GM18526 (cell line): ENCODE measurements around the gene STARD9.

Experiments used
- POLR2A ChIP-seq: IDR thresholded peaks from 3 replicates; pipeline ENCODE4 v1.6.1; 2011; ENCODE audit not compliant: insufficient read length; ENCODE audit errors: extremely low read depth

STARD9 gene

GRCh38 chr15:42575188-42576039, at the start of gene STARD9:
TSS of gene STARD9 (plus strand) at chr15:42575606. CDS start at chr15:42575716, 110 bp downstream.
- peak; percentile 66 for TF ChIP-seq POLR2A

DNA sequence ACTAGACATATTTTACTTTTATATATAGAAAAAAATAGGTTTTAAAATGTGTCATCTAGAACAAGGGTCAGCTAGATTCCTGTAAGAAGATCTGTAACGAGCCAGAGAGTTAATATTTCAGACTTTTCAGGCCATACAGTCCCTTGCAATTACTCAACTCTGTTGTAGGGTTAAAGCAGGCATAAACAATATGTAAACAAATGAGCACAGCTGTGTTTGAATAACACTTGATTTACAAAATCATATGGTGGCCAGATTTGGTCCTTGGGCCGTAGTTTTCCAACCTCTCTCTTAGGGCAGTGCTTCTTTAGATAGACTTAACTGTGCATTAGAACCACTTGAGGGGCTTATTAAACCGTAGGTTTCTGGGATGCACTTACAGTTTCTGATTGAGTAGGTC, 46.4 kb upstream of the STARD9 start:
- TF ChIP-seq POLR2A, result no peak

DNA sequence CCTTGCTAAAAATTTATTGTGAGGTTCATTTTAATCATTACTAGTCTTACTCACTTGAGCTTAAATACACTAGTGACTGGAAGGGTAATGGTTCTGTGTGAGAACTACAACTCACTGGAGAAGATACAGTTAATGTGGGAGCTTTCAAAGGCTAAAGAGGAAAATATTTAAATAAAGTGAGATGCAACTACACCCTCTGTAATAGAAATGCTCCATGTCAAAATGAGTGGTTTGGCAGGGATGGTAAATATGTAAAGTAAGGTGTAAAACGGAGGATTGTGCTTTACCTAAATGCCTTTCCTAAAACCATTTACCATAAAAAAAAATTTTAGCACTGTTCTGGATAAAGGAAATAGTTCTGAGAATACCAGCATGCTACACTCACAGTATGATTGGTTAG, 42.2 kb upstream of the STARD9 start:
- TF ChIP-seq POLR2A, result no peak

GRCh38 chr15:42544853-42545629, 30.4 kb upstream of the STARD9 start:
- no peak for TF ChIP-seq POLR2A

DNA sequence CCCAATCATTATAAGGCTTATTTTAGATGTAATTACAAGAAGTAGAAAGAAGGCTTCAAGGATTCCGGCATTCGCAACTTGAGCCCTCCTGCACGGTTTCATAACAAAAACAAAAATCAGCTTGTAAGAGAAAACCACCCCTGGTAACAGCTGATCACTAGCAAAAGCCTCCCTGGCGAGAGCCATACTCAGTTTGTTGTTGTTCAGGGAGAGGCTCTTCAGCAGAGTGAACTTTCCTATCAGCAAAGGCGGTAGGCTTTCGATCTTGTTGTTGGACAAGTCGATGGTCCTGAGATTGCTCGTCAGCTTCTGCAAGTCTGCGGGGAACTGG, 27.5 kb upstream of the STARD9 start:
- TF ChIP-seq POLR2A, result no peak

DNA sequence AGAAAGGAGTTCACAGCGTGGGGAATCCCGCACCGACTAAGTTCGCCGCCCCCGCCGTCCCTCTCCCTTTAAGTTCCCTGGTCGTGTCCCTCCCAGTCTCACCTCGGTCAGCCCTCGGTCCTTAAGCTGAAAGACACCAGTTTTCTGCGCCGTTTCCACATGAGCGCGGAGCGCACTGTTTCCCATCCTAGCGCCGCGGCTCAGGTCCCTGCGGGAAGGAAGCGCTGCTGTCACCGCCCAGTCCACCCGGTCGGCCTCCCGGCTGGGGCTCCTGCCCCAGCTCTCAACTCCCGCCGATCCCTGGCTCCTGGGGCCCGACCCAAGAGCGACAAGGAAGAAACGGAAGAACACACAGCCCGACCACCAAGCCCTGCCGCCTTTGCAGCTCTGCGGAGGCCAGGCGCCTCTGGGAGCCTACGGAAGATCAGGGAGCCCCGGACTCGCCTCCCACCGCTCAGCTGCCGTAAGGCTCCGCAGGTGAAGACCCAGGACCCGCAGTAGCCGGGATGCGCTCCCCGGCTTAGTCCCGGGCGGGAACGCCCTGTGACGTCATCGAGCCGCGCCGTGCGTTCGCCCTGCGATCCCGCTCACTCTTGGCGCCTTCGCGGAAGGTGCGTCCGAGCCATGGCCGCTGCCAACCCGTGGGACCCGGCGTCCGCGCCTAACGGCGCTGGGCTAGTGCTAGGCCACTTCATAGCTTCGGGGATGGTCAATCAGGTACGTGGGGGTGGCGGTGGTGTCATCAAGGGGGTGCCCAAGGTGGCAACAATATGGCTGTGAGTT, 27.0 kb upstream of the STARD9 start, which contains the start of the genes HAUS2 and LRRC57:
HAUS2 (plus strand) TSS at position 590 of the 783 bp plus-strand sequence; CDS start at position 625, 35 bp downstream.
LRRC57 (minus strand) TSS at position 545 of the 783 bp plus-strand sequence; CDS start at position 186, 359 bp downstream.
- peak; percentile 91 for TF ChIP-seq POLR2A

DNA sequence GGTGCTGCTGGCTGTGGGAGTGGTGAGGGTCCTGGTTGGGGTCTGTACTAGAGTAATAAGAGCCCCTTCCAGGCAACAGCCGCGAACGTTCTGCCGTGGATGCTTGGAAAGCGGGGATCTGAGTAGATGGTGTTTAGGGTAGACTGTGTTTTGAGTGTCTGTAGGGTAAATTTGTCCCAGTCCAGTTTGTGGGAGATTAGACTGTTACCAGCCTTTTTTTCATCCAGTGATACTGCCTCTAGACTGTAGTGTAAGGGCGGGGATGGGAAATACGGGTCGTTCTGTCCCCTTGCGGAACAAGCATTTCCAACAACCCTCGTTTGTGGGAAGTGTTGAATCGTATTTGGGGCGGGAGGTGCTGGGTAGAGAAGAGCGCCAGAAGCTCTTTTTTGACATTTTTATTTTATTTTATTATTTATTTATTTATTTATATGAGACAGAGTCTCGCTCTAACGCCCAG, 26.3 kb upstream of the STARD9 start:
- TF ChIP-seq POLR2A, result no peak

GRCh38 chr15:42549741-42550392, 25.5 kb upstream of the STARD9 start:
- TF ChIP-seq POLR2A, result no peak

DNA sequence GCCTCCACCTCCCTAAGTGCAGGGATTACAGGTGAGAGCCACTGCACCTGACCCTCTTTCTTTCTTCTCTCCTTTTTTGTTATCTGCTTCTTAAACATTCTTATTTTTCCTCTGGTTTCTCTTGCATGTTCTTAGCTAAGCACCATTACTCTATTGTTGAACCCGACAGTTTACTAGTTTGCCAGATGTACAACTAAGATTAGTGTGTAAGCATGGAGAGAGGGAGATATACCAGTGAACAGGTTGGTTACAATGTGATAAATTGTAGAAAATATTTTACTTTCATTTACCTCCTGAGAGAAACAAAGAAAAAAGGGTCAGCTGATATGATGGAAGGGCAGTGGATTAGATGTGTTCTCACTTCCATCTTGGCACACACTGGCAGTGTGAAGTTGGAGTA, 21.9 kb upstream of the STARD9 start:
- no peak for TF ChIP-seq POLR2A

- no peak for TF ChIP-seq POLR2A
These were observed 16.7 kb upstream of the STARD9 start for GRCh38 chr15:42558739-42559138.

DNA sequence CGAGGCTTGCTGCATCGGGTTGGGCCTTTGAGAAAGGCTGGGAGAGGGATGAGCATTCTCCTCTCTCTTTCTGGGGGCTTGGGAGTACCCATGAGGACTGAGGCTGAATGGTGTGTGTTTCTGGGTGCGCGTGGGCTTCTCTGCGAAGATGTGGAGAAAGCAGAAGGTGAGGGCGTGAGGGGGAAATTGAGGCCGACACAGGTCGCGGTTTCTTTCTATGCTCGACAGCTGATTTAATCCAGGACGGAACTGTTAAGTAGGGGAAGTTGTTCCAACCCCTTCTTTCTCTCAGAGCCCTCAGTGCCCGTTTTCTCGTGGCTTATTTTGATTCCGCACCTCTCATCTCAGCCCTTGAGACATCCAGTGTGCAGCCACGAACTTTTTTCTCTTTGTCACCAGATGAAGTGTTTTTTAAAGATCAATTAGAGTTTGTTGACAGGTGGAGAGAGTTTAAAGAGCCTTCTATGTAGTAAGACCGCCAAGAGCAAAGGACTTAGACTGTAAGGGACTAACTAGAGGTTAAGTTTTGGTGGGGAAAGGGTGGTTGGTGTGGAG, 711 bp downstream of the STARD9 start:
- TF ChIP-seq POLR2A, result no peak

DNA sequence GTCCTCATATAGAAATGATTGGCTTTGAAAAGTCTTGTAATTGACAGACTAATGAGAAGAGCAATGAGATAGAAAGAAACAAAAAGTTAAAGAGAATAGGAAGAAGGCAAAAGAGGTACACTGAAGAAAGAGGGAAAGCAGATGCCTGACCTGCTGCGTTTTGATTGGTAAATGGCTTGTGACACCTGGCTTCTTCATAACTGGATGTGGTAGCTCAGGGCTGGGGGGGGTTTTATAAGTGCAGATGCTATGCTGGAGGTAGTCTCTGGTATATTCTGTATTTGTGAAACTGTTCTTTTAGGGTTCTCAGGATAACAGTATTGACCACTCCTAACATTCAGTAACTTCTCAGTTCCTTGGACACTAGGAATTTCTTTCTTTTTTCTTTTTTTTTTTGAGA, 1.4 kb downstream of the STARD9 start:
- no peak for TF ChIP-seq POLR2A

DNA sequence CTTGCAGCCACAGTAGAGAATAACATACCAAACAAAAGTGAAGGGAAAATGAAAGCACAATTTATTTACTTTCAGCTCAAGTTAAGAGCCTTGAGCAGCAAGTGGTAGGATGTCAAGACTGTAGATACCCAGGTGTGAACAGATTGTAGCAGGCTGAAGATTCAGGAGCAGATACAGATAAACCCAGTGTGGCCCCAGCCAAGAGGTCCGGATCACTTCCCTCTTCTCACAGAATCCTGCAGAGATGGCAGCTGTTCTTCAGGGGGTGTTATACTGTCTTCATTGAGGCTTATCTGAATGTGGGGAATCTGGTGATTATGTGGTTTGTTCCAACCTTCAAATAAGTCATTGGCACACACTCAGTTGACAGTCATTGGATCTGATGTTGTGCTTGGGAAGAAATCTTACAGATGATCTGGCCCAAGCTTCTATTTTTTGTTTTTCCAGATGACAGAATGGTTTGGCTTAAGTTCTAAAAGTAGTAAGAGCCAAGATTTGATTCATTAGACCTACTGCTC, 2.2 kb downstream of the STARD9 start:
- TF ChIP-seq POLR2A, result no peak

- no peak for TF ChIP-seq POLR2A
These were observed 3.7 kb downstream of the STARD9 start for GRCh38 chr15:42578984-42579537.
